IMR-90 (cell line): ENCODE data around the gene TLK2. TPM values are rescaled to one million over a fixed set of nuclear protein-coding genes. Genes with fewer than 3 reads are reported as not detected.
A peak's percentile ranks its signal among the peaks of the same experiment; 100 is the strongest.

ENCODE experiments used
- ATAC-seq: fragments of 200-7000 bp; cut with Tn5 transposase; 2 replicates; pipeline ENCODE4 v1.9.1; 2020; ENCODE audit warnings: low read depth, mild to moderate bottlenecking, moderate library complexity
- BruUV-seq: library from RNA; stranded (reverse); fragments of 400-500 nt; replicated peaks from 2 replicates; lab custom pipeline; 2021; lab: Mats Ljungman, UMichigan
- CTCF ChIA-PET: fragments of 300-600 bp; formaldehyde crosslinking; extraction: SDS; loops from one replicate; lab custom pipeline; 2021; ENCODE audit warnings: antibody characterized with exemption; lab: Yijun Ruan, JAX
- POLR2A ChIA-PET: fragments of 300-600 bp; sonication (Branson Sonifier 250); formaldehyde crosslinking; loops from one replicate; lab custom pipeline; 2022; ENCODE audit warnings: antibody characterized with exemption; ENCODE audit not compliant: unreplicated experiment; lab: Charles Lee
- DNase-seq: peaks from one replicate; pipeline ENCODE4 v3.0.0; 2013
- H2AFZ ChIP-seq: replicated peaks from 2 replicates; pipeline ENCODE3; 2013; ENCODE audit warnings: low read length, mild to moderate bottlenecking; ENCODE audit not compliant: poor library complexity
- H2AK5ac ChIP-seq: 2 replicates; pipeline ENCODE4 v1.6.1; 2013; ENCODE audit warnings: low read depth, low read length, inconsistent platforms
- H2AK9ac ChIP-seq: replicated peaks from 2 replicates; pipeline ENCODE3; 2013; ENCODE audit warnings: mild to moderate bottlenecking, low read depth, low read length, moderate library complexity; ENCODE audit not compliant: poor library complexity
- H2BK120ac ChIP-seq: 2 replicates; pipeline ENCODE4 v1.6.1; 2013; ENCODE audit warnings: low read depth, low read length, inconsistent platforms
- H2BK15ac ChIP-seq: 3 replicates; pipeline ENCODE4 v1.6.1; 2013; ENCODE audit warnings: low read depth, low read length, inconsistent platforms
- H2BK20ac ChIP-seq: 2 replicates; pipeline ENCODE4 v1.6.1; 2013; ENCODE audit warnings: low read depth, mild to moderate bottlenecking, inconsistent platforms, low read length, moderate library complexity
- H2BK5ac ChIP-seq: 2 replicates; pipeline ENCODE4 v1.6.1; 2013; ENCODE audit warnings: mild to moderate bottlenecking, low read depth, low read length, inconsistent platforms; ENCODE audit not compliant: poor library complexity, severe bottlenecking
- H3K14ac ChIP-seq: replicated peaks from 2 replicates; pipeline ENCODE4 v1.6.1; 2013; ENCODE audit warnings: low read depth, low read length, inconsistent platforms
- H3K18ac ChIP-seq: 2 replicates; pipeline ENCODE4 v1.6.1; 2013; ENCODE audit warnings: low read depth, low read length, control low read depth
- H3K23ac ChIP-seq: 2 replicates; pipeline ENCODE4 v1.6.1; 2013; ENCODE audit warnings: low read depth, low read length, inconsistent platforms
- H3K27ac ChIP-seq: 2 replicates; pipeline ENCODE4 v1.5.1; 2013; ENCODE audit warnings: mild to moderate bottlenecking, control low read depth, low read length; ENCODE audit not compliant: insufficient read depth
- H3K27me3 ChIP-seq: 2 replicates; pipeline ENCODE4 v1.6.1; 2013; ENCODE audit warnings: low read length; ENCODE audit not compliant: control insufficient read depth, insufficient read depth
- H3K36me3 ChIP-seq: 2 replicates; pipeline ENCODE4 v1.6.1; 2013; ENCODE audit warnings: low read length, mixed read lengths; ENCODE audit not compliant: control insufficient read depth, insufficient read depth
- H3K4ac ChIP-seq: 2 replicates; pipeline ENCODE4 v1.6.1; 2013; ENCODE audit warnings: low read depth, low read length, inconsistent platforms
- H3K4me1 ChIP-seq: 2 replicates; pipeline ENCODE4 v1.6.1; 2013; ENCODE audit warnings: low read length, mixed read lengths; ENCODE audit not compliant: control insufficient read depth, insufficient read depth
- H3K4me2 ChIP-seq: 2 replicates; pipeline ENCODE4 v1.6.1; 2013; ENCODE audit warnings: low read depth, mild to moderate bottlenecking, control low read depth, low read length, moderate library complexity
- H3K4me3 ChIP-seq: 2 replicates; pipeline ENCODE4 v1.5.1; 2013; ENCODE audit warnings: low read depth, mild to moderate bottlenecking, control low read depth, low read length, moderate library complexity; ENCODE audit not compliant: insufficient read depth
- H3K56ac ChIP-seq: 2 replicates; pipeline ENCODE4 v1.6.1; 2013; ENCODE audit warnings: low read length, inconsistent platforms; ENCODE audit not compliant: insufficient read depth; ENCODE audit errors: extremely low read depth
- H3K79me1 ChIP-seq, 2 experiments: 2 replicates each; pipeline ENCODE4 v1.6.1; 2013; ENCODE audit warnings: low read length in 2 of 2, inconsistent platforms in 1 of 2, low read depth in 1 of 2
- H3K9ac ChIP-seq: 2 replicates; pipeline ENCODE4 v1.6.1; 2013; ENCODE audit warnings: low read depth, low read length, control low read depth
- H3K9me1 ChIP-seq: 2 replicates; pipeline ENCODE4 v1.6.1; 2013; ENCODE audit warnings: low read length, inconsistent platforms; ENCODE audit not compliant: insufficient read depth
- H3K9me3 ChIP-seq: 2 replicates; pipeline ENCODE4 v1.6.1; 2013; ENCODE audit warnings: low read length; ENCODE audit not compliant: control insufficient read depth, insufficient read depth
- H4K20me1 ChIP-seq: 2 replicates; pipeline ENCODE4 v1.6.1; 2013; ENCODE audit warnings: low read length, inconsistent platforms; ENCODE audit not compliant: insufficient read depth
- H4K5ac ChIP-seq: 2 replicates; pipeline ENCODE4 v1.6.1; 2013; ENCODE audit warnings: mild to moderate bottlenecking, low read depth, low read length, control low read depth
- H4K8ac ChIP-seq, 2 experiments: 2 replicates each; pipeline ENCODE4 v1.6.1; 2013; ENCODE audit warnings: low read depth in 2 of 2, low read length in 2 of 2, control low read depth in 1 of 2, inconsistent platforms in 1 of 2
- H4K91ac ChIP-seq: 2 replicates; pipeline ENCODE4 v1.6.1; 2013; ENCODE audit warnings: low read depth, low read length, inconsistent platforms; ENCODE audit not compliant: insufficient read depth
- CEBPB ChIP-seq: IDR thresholded peaks from 2 replicates; pipeline ENCODE4 v1.6.1; 2012; ENCODE audit warnings: low read depth, low read length, improper control_type of control experiment
- CTCF ChIP-seq: conservative IDR thresholded peaks from 2 replicates; pipeline ENCODE4 v1.5.1; 2012; ENCODE audit warnings: mild to moderate bottlenecking, low read depth, low read length, improper control_type of control experiment
- ELK1 ChIP-seq: fragments of 150-350 bp; IDR thresholded peaks from 2 replicates; pipeline ENCODE4 v1.6.1; 2016; ENCODE audit warnings: low read depth, mild to moderate bottlenecking, low read length, moderate library complexity, borderline replicate concordance
- NFE2L2 ChIP-seq: fragments of 150-350 bp; IDR thresholded peaks from 2 replicates; pipeline ENCODE4 v1.6.1; 2016; ENCODE audit warnings: low read depth, mild to moderate bottlenecking, low read length
- POLR2A ChIP-seq: IDR thresholded peaks from 2 replicates; pipeline ENCODE4 v1.6.1; 2012; ENCODE audit warnings: mild to moderate bottlenecking, low read depth, low read length
- WGBS, 2 experiments: methylation state at CpG; one replicate each; pipeline versions ENCODE4 v1.1.5 to v1.1.7; 2013; ENCODE audit warnings: missing lambda C conversion rate in 2 of 2; ENCODE audit not compliant: insufficient read length in 1 of 2; ENCODE audit errors: extremely low coverage in 2 of 2; 5-methylcytosine and 5-hydroxymethylcytosine counted together
- dilution Hi-C: fragments of 300-500 bp; cut with HindIII; formaldehyde crosslinking; loops from one replicate; pipeline ENCODE4 v1.14.3; 2018; ENCODE audit warnings: low sequenced_read_pairs; ENCODE audit not compliant: unreplicated experiment
- in situ Hi-C: fragments of 300-500 bp; cut with MboI; formaldehyde crosslinking; loops from 3 replicates; pipeline ENCODE4 v1.14.3; 2019; ENCODE audit warnings: low sequenced_read_pairs, inconsistent platforms, mixed read lengths
- intact Hi-C: fragments of 100-400 bp; cut with micrococcal nuclease; formaldehyde crosslinking; loops from 2 replicates; pipeline ENCODE4 v1.10.0; 2022
- polyA plus RNA-seq, 3 experiments: library from polyadenylated mRNA; depleted of rRNA; stranded (reverse); fragments of >200 nt; gene quantifications; 2 replicates each; pipeline ENCODE4 v1.2.3, GENCODE V29; 2012; ENCODE audit warnings: low replicate concordance in 1 of 3
- total RNA-seq: library from RNA; depleted of rRNA; stranded (reverse); fragments of >200 nt; gene quantifications from 2 replicates; pipeline ENCODE4 v1.2.3, GENCODE V29; 2012

The TLK2 gene
- total and polyA plus RNA-seq, 2 of the 4 experiments (the other 2 are of a cell fraction) = 35.7 to 39.4 TPM

GRCh38 chr17:62637809-62638208 is 159.2 kb downstream of the TLK2 start:
- Histone ChIP-seq H3K9ac (no peak overlapping the region), H2BK15ac (no peak overlapping the region), H4K91ac (no peak overlapping the region), H3K4me2 (no peak overlapping the region), H3K27ac (peak overlapping the region; percentile 16; the same call in 1 of the 2 replicates), H2AK5ac (no peak overlapping the region), H3K79me1 (peaks cover 20 to 84% of the 10 kb centered on the region in 2 experiments), H2BK5ac (no peak overlapping the region), H4K20me1 (peaks cover 41% of the 10 kb centered on the region), H3K56ac (no peak overlapping the region), H3K27me3 (no peaks in the 10 kb centered on the region), H3K36me3 (peaks cover 12% of the 10 kb centered on the region; the same call in 1 of the 2 replicates), H3K9me3 (no peaks in the 10 kb centered on the region), H3K18ac (no peak overlapping the region), H4K8ac (no peak overlapping the region), H3K14ac (no peak overlapping the region), H3K4me1 (peaks cover 9% of the 10 kb centered on the region), H4K5ac (no peak overlapping the region), H2BK20ac (no peak overlapping the region), H2BK120ac (no peak overlapping the region), H3K4me3 (no peak overlapping the region), H3K9me1 (peaks cover 18% of the 10 kb centered on the region), H3K4ac (no peak overlapping the region), H2AK9ac (no peak overlapping the region), H2AFZ (no peak overlapping the region), H3K23ac (no peak overlapping the region; the same call in 1 of the 2 replicates)
- no peak for DNase-seq
- ChIA-PET CTCF (interaction anchor here (0.6 kb wide), 1 partner anchor 49 kb away, joined by 4 read pairs; no protein-coding TSS in a partner anchor), POLR2A (interaction anchor here (0.7 kb wide), 1 partner anchor 11 kb away, joined by 5 read pairs; no protein-coding TSS in a partner anchor)
- dilution Hi-C loops = no loop called here
- no peak for ATAC-seq
- WGBS, 2 experiments = no CpG with 5 or more reads among the region's 9 CpGs
- in situ Hi-C loops = no loop called here
- TF ChIP-seq POLR2A = no peak
- no peak for TF ChIP-seq CTCF
- TF ChIP-seq ELK1 = no peak
- TF ChIP-seq CEBPB = no peak
- TF ChIP-seq NFE2L2 = no peak
- intact Hi-C loops = no loop called here
- no TSS peak for BruUV-seq
